Caco-2 (cell line): ENCODE results near the gene AKAP11. TPM values are rescaled to one million over a fixed set of nuclear protein-coding genes. Genes with fewer than 3 reads are reported as not detected.
A peak's percentile ranks its signal among the peaks of the same experiment; 100 is the strongest.

Experiments
- BruUV-seq: library from RNA; stranded (reverse); fragments of 400-500 nt; replicated peaks from 2 replicates; lab custom pipeline; 2021; lab: Mats Ljungman, UMichigan
- CTCF ChIA-PET: fragments of 300-600 bp; sonication (Branson Sonifier 250); formaldehyde crosslinking; loops from one replicate; lab custom pipeline; 2022; ENCODE audit warnings: antibody characterized with exemption; lab: Charles Lee
- POLR2A ChIA-PET: fragments of 300-600 bp; sonication (Branson Sonifier 250); formaldehyde crosslinking; loops from one replicate; lab custom pipeline; 2022; ENCODE audit warnings: antibody characterized with exemption; lab: Charles Lee
- DNase-seq, 2 experiments: peaks; one replicate each; pipeline versions ENCODE4 v3.0.0 to v3.0.0-alpha.2; 2020 to 2022
- H3K27me3 ChIP-seq: replicated peaks from 2 replicates; pipeline ENCODE4 v1.6.0; 2011; ENCODE audit warnings: low read length; ENCODE audit not compliant: control insufficient read depth, insufficient read depth
- H3K36me3 ChIP-seq: 2 replicates; pipeline ENCODE4 v1.5.1; 2011; ENCODE audit warnings: low read length; ENCODE audit not compliant: control insufficient read depth, insufficient read depth
- H3K4me1 ChIP-seq: fragments of 250-450 bp; sonication (Bioruptor Pico); 2 replicates; pipeline ENCODE4 v1.5.1; 2020; ENCODE audit warnings: mild to moderate bottlenecking
- H3K4me3 ChIP-seq: 2 replicates; pipeline ENCODE4 v1.5.1; 2011; ENCODE audit warnings: low read depth, mild to moderate bottlenecking, control low read depth, low read length
- H3K9me3 ChIP-seq: fragments of 250-450 bp; sonication (Bioruptor Pico); 2 replicates; pipeline ENCODE4 v1.5.1; 2020; ENCODE audit warnings: mild to moderate bottlenecking, moderate library complexity
- H3K27ac Mint-ChIP-seq: one replicate; pipeline ENCODE4 v1.8.0; 2022; ENCODE audit warnings: mixed read lengths; ENCODE audit not compliant: unreplicated experiment
- H3K27me3 Mint-ChIP-seq: one replicate; pipeline ENCODE4 v1.8.0; 2022; ENCODE audit warnings: mixed read lengths; ENCODE audit not compliant: insufficient read depth, unreplicated experiment
- H3K36me3 Mint-ChIP-seq: one replicate; pipeline ENCODE4 v1.8.0; 2022; ENCODE audit warnings: mild to moderate bottlenecking, mixed read lengths; ENCODE audit not compliant: insufficient read depth, unreplicated experiment
- H3K4me1 Mint-ChIP-seq: one replicate; pipeline ENCODE4 v1.8.0; 2022; ENCODE audit warnings: low read depth, mixed read lengths; ENCODE audit not compliant: unreplicated experiment
- H3K4me3 Mint-ChIP-seq: one replicate; pipeline ENCODE4 v1.8.0; 2022; ENCODE audit warnings: mild to moderate bottlenecking, moderate library complexity, mixed read lengths; ENCODE audit not compliant: unreplicated experiment
- H3K9me3 Mint-ChIP-seq: one replicate; pipeline ENCODE4 v1.8.0; 2022; ENCODE audit warnings: mixed read lengths; ENCODE audit not compliant: unreplicated experiment
- CTCF ChIP-seq, 2 experiments: fragments of 200-600 bp in 1 of 2; IDR thresholded peaks; 1 replicate in 1 of 2; 2 replicates in 1 of 2; pipeline versions ENCODE4 v1.5.1 to v1.8.0; 2011 to 2022; ENCODE audit warnings: antibody characterized with exemption in 1 of 2, control low read depth in 1 of 2, inconsistent platforms in 1 of 2, low read depth in 1 of 2, low read length in 1 of 2, mild to moderate bottlenecking in 1 of 2, moderate library complexity in 1 of 2; ENCODE audit not compliant: insufficient read depth in 1 of 2, severe bottlenecking in 1 of 2, unreplicated experiment in 1 of 2
- intact Hi-C: fragments of 100-400 bp; cut with micrococcal nuclease; formaldehyde crosslinking; loops from one replicate; pipeline ENCODE4 v1.10.0; 2022; ENCODE audit not compliant: unreplicated experiment
- total RNA-seq: library from RNA; stranded (reverse); gene quantifications from 2 replicates; pipeline ENCODE4 v1.2.3, GENCODE V29; 2022

The AKAP11 gene
- total RNA-seq, 1 experiment from 2014 or later: 28.6 TPM

GRCh38 chr13:42298392-42298791, 26.4 kb downstream of the AKAP11 start:
- CTCF ChIA-PET: no interaction called here

GRCh38 chr13:42305503-42305902, 33.6 kb downstream of the AKAP11 start:
- Mint-ChIP-seq H3K27me3 (no peaks in the 10 kb centered on the region), H3K36me3 (peaks cover 66% of the 10 kb centered on the region), H3K9me3 (peaks cover 12% of the 10 kb centered on the region), H3K4me1 (peaks cover 26% of the 10 kb centered on the region), H3K4me3 (no peak overlapping the region), H3K27ac (no peak overlapping the region)
- no peak overlapping the region for H3K4me3 ChIP-seq
- H3K27me3 ChIP-seq: no peaks in the 10 kb centered on the region
- no peak for DNase-seq
- ChIA-PET POLR2A (no interaction called here), CTCF (no interaction called here)
- peaks cover 4% of the 10 kb centered on the region for H3K36me3 ChIP-seq
- H3K4me1 ChIP-seq: peaks cover 34% of the 10 kb centered on the region
- TF ChIP-seq CTCF (IDR thresholded peaks at IDR 0.05; ENCODE audit: insufficient read depth in 1 of 2, low read depth in 1 of 2, low read length in 1 of 2, severe bottlenecking in 1 of 2, unreplicated experiment in 1 of 2): no peak
- H3K9me3 ChIP-seq: no peaks in the 10 kb centered on the region; the same call in 1 of the 2 replicates
- no TSS peak for BruUV-seq
- intact Hi-C loops: no loop called here

More at GRCh38 chr13:42298392-42298791, 26.4 kb downstream of the AKAP11 start:
- Mint-ChIP-seq H3K27ac (no peak overlapping the region), H3K4me1 (peaks cover 38% of the 10 kb centered on the region), H3K9me3 (peaks cover 21% of the 10 kb centered on the region), H3K36me3 (peaks cover 69% of the 10 kb centered on the region), H3K4me3 (peak overlapping the region; percentile 29), H3K27me3 (no peaks in the 10 kb centered on the region)
- Histone ChIP-seq H3K9me3 (peaks cover 3% of the 10 kb centered on the region; the same call in 1 of the 2 replicates), H3K27me3 (no peaks in the 10 kb centered on the region), H3K4me1 (peaks cover 60% of the 10 kb centered on the region), H3K4me3 (no peak overlapping the region), H3K36me3 (peaks cover 9% of the 10 kb centered on the region)
- no peak for TF ChIP-seq CTCF (IDR thresholded peaks at IDR 0.05; ENCODE audit: insufficient read depth in 1 of 2, low read depth in 1 of 2, low read length in 1 of 2, severe bottlenecking in 1 of 2, unreplicated experiment in 1 of 2)
- no TSS peak for BruUV-seq
- no peak for DNase-seq
- intact Hi-C loops: no loop called here
- POLR2A ChIA-PET: no interaction called here

GRCh38 chr13:42307461-42307860, 35.5 kb downstream of the AKAP11 start:
- H3K36me3 ChIP-seq: no peaks in the 10 kb centered on the region; the same call in none of the 2 replicates
- no peaks in the 10 kb centered on the region for H3K9me3 ChIP-seq
- DNase-seq: no peak
- H3K27me3 ChIP-seq: no peaks in the 10 kb centered on the region
- Mint-ChIP-seq H3K4me3 (no peak overlapping the region), H3K9me3 (peaks cover 7% of the 10 kb centered on the region), H3K36me3 (peaks cover 55% of the 10 kb centered on the region), H3K27me3 (no peaks in the 10 kb centered on the region), H3K4me1 (peaks cover 12% of the 10 kb centered on the region), H3K27ac (no peak overlapping the region)
- TF ChIP-seq CTCF (IDR thresholded peaks at IDR 0.05; ENCODE audit: insufficient read depth in 1 of 2, low read depth in 1 of 2, low read length in 1 of 2, severe bottlenecking in 1 of 2, unreplicated experiment in 1 of 2): no peak
- CTCF ChIA-PET: no interaction called here
- peaks cover 14% of the 10 kb centered on the region for H3K4me1 ChIP-seq
- POLR2A ChIA-PET: no interaction called here
- no peak overlapping the region for H3K4me3 ChIP-seq
- no TSS peak for BruUV-seq
- intact Hi-C loops: no loop called here
